CD4-positive, alpha-beta T cell treated with Interleukin-17A for 1 hour (primary cell): ENCODE results near the gene KRTAP5-4.
"Not testable (repeated sequence)": the region's sequence is repeated elsewhere in the genome, so short reads cannot be mapped to it uniquely, and the experiment has no call there.

Experiments
- DNase-seq: peaks from one replicate; pipeline ENCODE4 v3.0.0-alpha.2; 2020

KRTAP5-4 gene

DNA sequence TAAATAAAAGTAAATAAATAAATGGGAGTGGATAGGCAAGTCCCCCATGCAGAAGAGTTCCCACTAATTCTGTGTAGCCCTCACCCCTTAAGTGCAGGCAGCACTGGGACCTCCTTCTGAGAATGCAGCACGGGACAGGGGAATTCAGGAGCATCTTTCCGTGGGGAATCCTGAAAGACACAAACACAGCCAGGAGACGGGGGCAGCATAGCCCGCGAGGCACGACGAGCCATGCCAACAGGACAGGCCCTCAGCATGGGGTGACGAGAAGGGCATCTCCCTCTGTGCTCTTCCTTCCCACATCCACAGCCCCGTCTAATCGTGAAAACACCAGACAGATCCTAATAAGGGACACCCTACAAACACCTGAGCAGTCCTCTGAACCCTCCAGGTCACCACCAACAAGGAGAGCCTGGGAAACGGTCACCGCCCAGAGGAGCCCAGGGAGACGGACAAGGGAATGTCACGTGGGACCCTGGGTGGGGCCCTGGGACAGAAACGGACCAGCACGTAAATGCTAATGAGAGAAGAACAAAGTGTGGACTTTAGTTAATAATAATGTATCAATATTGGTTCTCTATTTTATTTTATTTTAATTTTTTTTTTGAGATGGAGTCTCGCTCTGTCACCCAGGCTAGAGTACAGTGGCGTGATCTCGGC, 14.5 kb upstream of the KRTAP5-4 start:
- no peak for DNase-seq

DNA sequence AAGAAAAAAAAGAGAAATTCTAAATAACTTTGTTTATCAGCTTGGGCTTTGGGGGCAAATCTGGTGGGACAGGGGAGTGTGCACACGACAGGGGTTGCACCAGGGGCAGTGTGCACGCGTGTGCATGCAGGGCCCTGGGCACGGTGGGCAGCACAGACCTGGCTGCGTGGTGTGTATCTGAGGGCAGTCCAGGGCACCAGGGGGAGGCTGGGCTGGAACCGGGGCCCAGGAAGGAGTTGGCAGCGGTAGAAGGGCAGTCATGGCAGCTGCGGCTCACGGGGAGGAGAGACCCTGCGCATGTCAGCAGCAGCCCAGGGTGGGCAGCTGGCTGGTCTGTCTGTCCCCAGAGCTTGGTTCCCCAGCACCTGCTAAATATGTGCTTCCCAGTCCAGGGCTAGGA, 11.9 kb upstream of the KRTAP5-4 start:
- no peak for DNase-seq

GRCh38 chr11:1632053-1632714, 10.2 kb upstream of the KRTAP5-4 start:
- no peak for DNase-seq

DNA sequence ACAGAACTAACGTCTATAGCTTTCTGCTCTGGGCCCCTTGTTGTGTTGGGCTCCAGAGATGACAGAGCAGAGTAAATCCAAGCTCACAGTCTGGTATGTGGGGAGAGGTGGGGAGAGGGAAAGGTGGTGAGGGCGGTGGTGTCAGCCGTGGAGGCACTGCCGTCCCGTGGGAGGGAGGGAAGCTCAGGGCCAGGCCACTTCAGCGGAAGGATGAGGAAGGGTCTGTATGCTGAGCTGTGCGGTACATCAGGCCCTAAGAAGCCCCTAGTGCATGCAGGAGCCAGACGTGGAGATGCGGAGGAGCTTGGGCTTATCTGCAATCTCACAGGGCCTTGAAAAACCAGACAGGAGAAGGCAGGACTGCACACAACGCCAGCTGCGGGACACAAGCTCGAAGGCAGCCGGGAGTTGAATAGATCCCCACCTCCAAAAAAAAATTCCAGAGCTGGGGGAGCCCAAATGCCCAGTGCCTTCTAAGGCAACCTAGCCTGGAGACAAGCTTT, 9.2 kb upstream of the KRTAP5-4 start:
- DNase-seq: no peak

GRCh38 chr11:1630271-1630670, 8.3 kb upstream of the KRTAP5-4 start:
- DNase-seq: no peak

- no peak for DNase-seq
Measured at GRCh38 chr11:1629326-1630185, 7.6 kb upstream of the KRTAP5-4 start, which contains the start of gene KRTAP5-5. Gene KRTAP5-5, plus strand, starts transcription at chr11:1629775. Its CDS starts 66 bp downstream, at chr11:1629841.

- DNase-seq: peak; percentile 62
Measured at GRCh38 chr11:1628506-1629325, 6.8 kb upstream of the KRTAP5-4 start.

DNA sequence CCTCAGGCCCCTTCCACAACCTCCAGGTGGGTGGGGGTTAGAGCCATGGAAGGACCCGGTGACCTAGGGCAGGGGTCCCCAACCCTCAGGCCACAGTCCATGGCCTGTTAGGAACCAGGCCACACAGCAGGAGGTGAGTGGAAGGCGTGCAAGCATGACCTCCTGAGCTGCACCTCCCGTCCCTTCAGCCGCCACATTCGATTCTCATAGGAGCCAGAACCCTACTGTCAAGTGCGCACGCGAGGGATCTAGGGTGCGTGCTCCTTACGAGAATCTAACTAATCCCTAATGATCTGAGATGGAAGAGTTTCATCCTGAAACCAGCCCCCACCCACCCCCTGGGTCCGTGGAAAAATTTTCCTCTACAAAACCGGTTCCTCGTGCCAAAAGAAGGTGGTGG, 3.6 kb upstream of the KRTAP5-4 start:
- DNase-seq: no peak

DNA sequence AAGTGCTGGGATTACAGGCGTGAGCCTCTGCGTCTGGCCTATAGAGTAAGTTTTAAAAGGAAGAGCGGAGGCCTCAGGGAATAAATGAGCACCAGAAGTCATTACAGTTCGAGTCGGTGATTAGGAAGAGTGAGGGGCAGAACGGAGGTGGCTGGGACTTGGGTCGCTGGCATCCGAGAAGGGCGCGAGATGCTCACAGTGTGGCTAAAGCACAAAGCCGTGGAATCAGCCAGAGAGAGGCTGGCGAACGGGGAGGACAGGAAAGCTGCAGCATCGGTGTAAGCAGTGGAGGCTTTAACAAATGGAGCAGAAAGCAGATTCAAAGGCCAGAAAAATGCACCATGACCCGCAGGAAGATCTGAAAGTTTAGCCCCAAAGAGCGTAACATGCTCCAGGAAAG, 2.7 kb upstream of the KRTAP5-4 start:
- no peak for DNase-seq

- DNase-seq: no peak
Measured at GRCh38 chr11:1623716-1624115, 1.8 kb upstream of the KRTAP5-4 start.

DNA sequence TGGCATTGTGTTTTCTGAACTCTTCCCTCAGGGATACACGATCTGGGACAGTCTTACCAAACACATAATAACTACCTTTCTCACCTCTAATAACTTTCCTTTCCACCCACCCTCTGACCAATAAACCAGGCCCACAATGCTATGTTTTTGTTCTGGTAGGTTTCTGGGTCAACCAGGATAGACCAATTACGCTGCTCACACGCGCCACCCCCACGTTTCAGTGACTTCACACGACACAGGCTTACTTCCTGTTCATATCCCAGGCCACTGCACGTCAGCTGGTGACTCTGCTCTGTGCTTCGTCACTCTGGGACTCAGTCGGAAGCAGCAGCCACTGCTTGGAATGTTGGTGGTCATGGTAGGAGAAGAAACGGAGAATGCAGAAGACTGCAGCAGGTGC, 2.5 kb downstream of the KRTAP5-4 start:
- peak; percentile 54 for DNase-seq

- no peak for DNase-seq
Measured at GRCh38 chr11:1618231-1618630, 3.7 kb downstream of the KRTAP5-4 start.

DNA sequence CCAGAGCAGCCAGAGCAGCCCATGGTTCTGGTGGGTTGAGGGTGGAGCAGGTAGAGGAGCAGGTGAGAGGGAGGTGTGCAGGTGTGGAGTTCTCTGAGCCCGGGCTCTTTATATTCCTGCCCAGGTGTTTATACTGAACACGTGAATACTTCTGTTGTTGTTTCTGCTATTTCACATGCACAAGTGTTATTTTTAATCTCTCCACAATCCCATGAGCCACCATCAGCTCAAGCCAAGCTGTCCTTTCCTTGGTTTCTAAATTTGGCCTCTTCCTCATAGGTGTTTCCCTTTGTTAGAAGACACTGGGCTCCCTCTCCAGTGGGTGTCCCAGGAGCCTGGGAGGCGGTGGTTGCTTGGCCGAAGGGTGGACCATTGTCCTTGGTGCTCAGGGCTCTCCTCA, 13.6 kb downstream of the KRTAP5-4 start, which contains the start of gene KRTAP5-3:
Gene KRTAP5-3, minus strand, starts transcription at position 101 of the 400 bp plus-strand sequence. Its CDS starts 78 bp downstream, at position 23.
- no peak for DNase-seq

- DNase-seq: not testable (repeated sequence)
Measured at GRCh38 chr11:1607901-1608300, 14.0 kb downstream of the KRTAP5-4 start.

- not testable (repeated sequence) for DNase-seq
Measured at GRCh38 chr11:1607156-1607845, 14.6 kb downstream of the KRTAP5-4 start.

- DNase-seq: peak; percentile 43
Measured at GRCh38 chr11:1605923-1606322, 16.0 kb downstream of the KRTAP5-4 start.

DNA sequence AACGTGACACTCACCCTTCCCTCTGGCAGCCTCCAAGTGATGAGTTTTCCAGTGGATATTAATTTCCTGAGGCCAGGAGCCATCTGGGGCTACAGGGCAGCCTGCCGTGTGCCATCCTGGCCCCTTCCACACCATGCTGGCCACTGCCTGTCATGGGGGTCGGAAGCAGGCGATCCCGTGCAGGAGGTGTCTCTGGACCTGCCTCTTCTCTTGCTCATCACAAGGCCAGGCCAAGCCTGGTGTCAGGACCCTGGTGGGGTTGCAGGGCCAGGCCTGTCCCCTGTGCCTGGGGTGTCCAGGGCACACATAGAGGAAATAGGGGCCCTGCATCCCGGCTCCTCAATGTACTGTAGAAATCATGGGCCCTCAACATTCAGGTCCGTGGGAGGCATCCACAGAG, 17.2 kb downstream of the KRTAP5-4 start:
- DNase-seq: no peak

DNA sequence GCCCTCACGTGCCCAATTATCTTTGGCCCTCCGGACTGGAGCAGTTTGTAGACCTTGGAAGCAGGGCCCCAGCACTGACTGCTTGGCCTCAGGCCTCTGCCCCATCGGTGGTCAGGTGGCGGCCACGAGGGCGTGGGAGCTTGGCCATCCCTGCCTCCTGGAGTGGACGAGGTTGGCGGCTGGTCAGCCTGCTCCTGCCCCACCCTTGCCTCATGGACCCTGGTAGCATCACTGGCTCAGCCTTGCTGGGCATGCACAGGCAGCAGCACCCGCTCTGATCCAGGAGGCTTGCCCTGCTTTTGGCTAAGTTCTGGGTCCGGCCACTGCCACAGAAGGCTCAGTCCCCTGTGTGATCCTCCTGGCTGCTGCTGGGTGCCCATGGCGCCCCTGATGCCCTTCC, 17.8 kb downstream of the KRTAP5-4 start:
- DNase-seq: no peak

- DNase-seq: no peak
Measured at GRCh38 chr11:1603629-1604028, 18.3 kb downstream of the KRTAP5-4 start.

- DNase-seq: not testable (repeated sequence)
Measured at GRCh38 chr11:1601663-1602062, 20.3 kb downstream of the KRTAP5-4 start.

DNA sequence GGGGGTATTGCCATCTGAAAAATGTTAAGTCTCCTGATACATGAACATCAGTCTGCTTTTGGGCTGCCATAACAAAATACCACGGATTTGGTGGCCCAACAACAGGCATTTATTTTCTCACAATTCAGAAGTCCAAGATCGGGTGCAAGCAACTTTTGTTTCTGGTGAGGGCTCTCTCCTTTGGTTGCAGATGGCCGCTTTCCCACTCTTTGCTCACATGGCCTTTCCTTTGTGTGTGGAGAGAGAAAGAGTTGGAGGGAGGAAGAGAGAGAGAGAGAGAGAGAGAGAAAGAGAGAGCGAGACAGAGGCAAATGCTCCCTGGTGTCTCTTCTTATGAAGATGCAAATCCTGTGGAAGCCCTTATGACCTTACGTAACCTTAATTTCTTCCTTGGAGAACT, 21.3 kb downstream of the KRTAP5-4 start:
- no peak for DNase-seq

GRCh38 chr11:1598816-1599215, 23.1 kb downstream of the KRTAP5-4 start:
- peak; percentile 38 for DNase-seq
